Activated CD8-positive, alpha-beta memory T cell treated with anti-CD3 and anti-CD28 coated beads, Interleukin-2, amount 50 U/mL, for 48 hours (primary cell): ENCODE measurements around the gene DPH2.
A peak's percentile ranks its signal among the peaks of the same experiment; 100 is the strongest.

ENCODE experiments used
- DNase-seq: peaks from one replicate; pipeline ENCODE4 v3.0.0-alpha.2; 2020

DPH2 gene, protein sequence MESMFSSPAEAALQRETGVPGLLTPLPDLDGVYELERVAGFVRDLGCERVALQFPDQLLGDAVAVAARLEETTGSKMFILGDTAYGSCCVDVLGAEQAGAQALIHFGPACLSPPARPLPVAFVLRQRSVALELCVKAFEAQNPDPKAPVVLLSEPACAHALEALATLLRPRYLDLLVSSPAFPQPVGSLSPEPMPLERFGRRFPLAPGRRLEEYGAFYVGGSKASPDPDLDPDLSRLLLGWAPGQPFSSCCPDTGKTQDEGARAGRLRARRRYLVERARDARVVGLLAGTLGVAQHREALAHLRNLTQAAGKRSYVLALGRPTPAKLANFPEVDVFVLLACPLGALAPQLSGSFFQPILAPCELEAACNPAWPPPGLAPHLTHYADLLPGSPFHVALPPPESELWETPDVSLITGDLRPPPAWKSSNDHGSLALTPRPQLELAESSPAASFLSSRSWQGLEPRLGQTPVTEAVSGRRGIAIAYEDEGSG

DNA sequence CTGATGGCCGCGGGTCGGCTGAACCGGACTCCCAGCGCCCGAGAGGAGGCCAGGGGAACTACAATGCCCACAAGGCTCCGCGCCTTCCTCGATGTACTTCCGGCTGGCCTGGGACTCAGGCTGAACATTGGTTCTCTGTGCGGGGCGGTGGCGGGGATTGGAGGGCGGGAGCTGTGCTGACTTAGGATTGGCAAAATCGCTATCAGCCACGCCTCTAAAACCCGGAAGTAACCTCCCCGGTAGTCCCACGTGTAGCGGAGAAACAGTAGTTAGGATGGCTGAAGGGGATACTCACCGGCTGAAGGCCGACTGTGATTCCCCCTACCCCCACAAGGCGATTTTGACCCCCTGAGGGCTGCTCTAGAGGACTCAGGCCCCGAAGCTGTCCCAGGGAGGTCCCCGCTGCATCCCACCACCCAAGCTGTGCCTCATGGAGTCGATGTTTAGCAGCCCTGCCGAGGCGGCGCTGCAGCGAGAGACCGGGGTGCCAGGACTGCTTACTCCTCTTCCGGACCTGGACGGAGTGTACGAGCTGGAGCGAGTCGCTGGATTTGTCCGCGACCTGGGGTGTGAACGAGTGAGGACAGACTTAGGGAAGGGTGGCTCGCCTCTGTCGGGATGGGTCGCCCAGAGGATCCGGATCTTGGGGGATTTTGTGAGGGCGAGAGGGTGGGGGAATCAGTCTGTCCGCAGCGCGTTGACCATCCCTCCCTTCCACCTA, at the start of gene DPH2:
DPH2 (plus strand) TSS at position 265 of the 721 bp plus-strand sequence; CDS start at position 431, 166 bp downstream.
- peak; percentile 95 for DNase-seq

DNA sequence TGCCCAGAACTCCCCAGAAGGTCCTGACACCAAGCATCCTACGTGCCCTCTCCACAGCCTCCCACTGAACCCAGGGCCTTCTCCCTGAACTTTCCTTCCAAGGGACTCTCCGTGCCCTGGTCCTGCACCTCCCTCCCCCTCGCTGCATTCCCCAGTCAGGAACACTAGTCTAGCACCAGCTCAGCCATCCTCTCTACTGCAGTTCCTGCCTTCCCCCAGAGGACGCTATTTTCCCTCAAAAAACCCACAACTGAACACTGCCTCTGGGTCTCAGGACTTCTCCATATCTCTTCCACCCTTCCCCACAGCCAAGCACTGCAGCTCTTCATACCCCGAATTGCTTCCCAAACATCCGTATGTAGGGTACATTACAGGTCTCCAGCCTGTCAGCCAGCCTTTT, 48.8 kb upstream of the DPH2 start:
- no peak for DNase-seq

DNA sequence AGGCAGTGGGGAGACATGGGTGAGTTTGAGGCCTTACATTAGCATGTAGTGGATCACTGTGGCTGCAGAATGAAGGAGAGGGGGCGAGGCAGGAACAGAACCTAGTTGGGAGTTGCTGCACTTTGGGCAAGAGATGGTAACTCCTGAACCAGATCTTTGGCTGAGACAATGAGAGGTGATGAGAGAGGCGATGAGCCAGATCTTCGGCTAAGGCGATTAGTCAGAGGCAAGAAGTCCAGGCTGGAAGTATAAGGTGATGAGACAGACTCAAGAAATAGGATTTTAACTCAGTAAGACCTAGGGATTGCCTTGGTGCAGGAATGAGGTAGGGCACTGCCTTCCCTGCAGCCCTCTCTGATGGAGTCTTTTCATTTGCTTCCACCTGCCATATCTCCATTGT, 45.3 kb upstream of the DPH2 start:
- no peak for DNase-seq

DNA sequence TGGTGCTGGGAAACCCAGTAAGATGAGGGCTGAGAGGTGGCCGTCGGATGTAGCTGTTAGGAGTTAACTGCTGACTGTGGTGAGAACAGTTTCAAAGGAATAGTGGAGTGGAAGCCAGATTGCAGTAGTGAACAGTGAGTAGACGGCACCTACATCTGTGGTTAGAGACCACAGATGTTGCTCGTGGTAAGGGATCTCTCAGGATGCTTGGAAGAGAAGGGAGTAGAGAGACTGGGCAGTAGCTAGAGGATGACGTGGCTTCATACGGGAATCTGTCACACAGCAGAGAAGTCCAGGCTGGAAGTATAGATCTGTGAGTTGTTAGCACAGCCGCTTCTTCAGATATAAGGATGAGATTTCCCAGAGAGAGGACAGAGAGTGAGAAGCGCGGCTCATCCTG, 44.0 kb upstream of the DPH2 start:
- no peak for DNase-seq

DNA sequence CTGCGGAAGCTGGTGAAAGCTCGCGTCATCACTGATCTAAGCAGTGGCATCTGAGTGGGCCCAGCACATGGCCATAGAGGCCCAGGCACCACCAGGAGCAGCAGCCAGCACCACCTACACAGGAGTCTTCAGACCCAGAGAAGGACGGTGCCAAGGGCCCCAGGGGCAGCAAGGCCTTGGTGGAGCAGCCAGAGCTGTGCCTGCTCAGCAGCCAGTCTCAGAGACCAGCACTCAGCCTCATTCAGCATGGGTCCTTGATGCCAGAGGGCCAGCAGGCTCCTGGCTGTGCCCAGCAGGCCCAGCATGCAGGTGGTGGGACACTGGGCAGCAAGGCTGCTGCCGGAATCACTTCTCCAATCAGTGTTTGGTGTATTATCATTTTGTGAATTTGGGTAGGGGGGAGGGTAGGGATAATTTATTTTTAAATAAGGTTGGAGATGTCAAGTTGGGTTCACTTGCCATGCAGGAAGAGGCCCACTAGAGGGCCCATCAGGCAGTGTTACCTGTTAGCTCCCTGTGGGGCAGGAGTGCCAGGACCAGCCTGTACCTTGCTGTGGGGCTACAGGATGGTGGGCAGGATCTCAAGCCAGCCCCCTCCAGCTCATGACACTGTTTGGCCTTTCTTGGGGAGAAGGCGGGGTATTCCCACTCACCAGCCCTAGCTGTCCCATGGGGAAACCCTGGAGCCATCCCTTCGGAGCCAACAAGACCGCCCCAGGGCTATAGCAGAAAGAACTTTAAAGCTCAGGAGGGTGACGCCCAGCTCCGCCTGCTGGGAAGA, 39.5 kb upstream of the DPH2 start:
- DNase-seq: no peak

DNA sequence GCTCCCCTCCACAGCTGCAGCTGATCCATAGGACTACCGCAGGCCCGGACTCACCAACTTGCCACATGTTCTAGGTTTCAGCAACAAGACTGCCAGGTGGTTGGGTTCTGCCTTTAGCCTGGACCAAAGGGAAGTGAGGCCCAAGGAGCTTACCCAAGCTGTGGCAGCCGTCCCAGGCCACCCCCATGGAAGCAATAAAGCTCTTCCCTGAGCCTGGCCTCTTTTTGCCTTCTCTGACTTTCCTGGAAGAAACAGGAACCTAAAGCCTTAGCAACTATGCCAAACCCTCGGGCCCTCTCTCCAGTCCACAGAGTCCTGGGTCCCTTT, 38.9 kb upstream of the DPH2 start:
- no peak for DNase-seq

DNA sequence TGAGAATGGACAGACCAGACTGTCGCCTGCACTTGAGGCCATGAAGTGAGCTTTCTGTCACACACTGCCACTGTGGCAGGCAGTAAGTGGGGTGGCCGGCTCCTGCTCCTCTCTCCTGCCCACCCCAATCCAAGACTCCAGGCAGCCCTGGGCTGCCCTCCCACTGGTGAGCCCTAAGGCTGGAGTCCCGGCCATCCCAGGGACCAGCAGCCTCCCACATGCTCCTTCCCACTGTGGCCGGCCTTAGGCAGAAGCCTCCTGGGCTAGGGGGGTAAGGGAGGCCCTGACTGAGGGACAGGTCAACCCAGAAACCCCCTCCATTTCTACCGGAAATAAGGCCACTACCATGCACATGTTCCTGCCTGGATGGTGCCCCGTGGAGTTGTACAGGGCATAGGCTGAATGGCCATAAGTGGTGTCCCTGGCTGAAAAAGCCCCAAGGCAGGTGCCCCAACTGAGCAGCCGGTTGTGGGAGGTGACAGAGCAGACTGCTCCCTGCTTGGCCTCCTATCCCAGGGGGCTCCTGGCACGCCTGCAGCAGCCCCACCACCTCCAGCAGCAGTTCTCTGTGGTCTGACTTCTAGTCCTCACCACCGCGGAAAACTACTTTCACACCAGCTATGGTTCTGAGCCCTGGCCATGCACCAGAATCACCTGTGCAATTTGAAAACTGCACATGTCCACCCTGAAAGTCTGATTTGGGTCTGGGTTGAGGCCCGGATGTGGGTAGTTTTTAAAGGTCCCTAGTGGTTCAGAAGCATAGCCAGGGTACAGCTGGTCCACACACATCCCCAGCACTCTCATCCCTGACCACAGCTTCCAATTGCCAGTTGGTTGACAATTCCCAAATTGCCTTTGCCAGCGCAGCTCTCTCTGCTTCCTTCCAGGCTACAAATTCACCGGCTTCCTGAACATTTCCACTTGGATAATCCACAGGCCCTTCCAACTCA, 37.8 kb upstream of the DPH2 start:
- no peak for DNase-seq

DNA sequence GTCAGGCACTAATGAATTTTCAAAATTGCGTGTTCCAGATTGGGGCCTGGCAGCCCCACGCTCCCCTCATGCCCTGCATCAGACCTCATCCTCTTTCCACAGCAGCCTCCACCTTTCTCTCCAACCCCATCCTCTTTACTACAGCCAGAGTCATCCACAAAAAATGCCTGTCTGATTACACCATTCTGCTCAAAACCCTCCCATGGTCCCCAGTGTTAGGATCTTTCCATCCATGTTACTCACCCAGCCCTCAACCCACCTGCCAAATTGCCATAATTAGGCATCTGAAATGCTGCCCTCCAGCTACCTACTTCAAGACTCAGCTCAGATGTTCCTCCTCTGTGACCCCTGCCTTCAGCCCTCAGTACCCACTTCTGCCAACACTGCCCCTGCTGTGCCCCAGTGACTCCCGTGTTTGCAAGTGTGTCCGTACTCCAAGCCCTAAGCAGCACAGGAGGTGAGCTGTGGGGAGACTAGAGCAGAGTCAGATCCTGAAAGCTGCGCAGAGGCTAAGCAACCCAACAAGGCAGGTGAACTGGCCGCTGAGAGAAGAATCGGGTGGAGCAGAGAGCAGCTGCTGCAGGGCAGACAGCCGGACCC, 36.9 kb upstream of the DPH2 start:
- DNase-seq: no peak

DNA sequence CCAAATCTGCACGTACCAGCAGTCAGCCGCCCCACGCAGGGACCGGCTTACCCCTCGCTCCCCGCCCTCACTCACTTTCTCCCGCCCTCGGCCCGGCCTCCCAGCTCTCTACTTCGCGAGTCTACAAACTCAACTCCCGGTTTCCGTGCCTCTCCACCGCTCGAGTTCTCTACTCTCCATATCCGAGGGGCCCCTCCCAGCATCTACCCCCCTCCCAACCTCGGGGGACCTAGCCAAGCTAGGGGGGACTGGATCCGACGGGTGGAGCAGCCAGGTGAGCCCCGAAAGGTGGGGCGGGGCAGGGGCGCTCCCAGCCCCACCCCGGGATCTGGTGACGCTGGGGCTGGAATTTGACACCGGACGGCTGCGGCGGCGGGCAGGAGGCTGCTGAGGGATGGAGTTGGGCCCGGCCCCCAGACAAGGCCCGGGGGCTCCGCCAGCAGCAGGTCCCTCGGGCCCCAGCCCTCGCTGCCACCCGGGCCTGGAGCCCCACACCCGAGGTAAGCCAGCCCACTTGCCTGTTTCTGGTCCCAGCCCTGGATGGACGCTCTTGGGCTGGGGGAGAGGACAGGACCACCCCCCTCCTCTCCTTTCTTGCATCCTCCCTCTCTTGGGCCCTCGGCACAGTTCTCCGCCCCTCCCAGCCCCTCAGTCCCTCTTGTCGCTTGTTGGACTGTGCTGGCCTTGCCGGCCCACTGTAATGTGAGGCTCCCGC, 36.3 kb upstream of the DPH2 start, which contains the start of gene ARTN:
ARTN (plus strand) TSS at position 416 of the 715 bp plus-strand sequence. CDS start 1,856 bp downstream, outside the sequence.
- DNase-seq: no peak

DNA sequence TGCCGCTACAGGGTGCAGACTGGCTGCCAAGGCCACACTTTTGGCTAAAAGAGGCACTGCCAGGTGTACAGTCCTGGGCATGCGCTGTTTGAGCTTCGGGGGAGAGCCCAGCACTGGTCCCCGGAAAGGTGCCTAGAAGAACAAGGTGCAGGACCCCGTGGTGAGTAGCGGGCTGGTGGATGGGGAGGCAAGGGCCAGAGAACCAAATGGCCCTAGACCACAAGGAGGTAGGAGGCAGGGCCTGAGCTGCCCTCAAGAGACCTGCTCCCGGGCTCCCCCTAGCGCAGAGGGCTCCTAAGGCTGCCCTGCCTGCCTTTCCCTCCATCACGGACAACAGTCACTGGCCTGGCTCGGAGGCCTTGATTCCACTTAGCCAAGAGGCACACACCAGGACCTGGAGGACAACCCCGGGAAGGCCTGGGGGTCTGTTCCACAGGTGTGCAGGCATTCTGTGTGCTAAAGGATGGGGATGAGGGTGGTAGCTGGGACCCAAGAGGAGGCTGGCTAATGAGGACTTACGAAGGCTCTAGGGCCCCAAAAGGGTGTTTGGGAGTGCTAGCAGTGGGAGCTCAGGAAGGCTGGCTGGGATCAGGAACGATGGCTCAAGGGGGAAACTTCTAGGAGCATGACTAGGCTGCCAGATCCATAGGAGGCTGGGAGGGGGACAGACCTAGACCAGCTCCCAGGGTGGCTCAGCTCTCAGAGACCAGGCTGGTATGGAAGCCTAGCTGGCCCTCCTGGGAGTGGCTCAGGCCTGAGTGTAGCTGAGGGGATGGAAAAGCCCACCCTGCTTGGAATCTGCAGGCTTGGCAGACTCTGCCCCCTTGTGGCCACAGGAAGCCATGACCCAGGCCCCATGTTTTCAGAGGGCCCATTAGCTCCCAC, 35.5 kb upstream of the DPH2 start:
- peak; percentile 83 for DNase-seq

DNA sequence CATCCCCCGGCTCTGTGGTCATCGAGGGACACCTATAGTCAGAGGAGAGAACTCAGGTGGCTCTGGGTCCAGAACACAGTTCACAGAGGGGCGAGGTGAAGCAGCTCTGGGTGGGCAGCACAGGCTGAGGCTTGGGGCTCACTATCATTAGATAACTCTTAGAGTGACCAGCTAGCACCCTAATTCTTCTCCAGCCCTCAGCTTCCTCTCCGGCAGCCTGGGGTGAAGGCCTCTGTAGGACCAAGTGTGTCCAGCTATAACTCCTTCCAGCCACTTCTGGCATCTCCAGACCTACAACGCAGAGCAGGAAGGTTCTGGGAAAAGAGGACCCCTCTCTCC, 34.9 kb upstream of the DPH2 start:
- no peak for DNase-seq

DNA sequence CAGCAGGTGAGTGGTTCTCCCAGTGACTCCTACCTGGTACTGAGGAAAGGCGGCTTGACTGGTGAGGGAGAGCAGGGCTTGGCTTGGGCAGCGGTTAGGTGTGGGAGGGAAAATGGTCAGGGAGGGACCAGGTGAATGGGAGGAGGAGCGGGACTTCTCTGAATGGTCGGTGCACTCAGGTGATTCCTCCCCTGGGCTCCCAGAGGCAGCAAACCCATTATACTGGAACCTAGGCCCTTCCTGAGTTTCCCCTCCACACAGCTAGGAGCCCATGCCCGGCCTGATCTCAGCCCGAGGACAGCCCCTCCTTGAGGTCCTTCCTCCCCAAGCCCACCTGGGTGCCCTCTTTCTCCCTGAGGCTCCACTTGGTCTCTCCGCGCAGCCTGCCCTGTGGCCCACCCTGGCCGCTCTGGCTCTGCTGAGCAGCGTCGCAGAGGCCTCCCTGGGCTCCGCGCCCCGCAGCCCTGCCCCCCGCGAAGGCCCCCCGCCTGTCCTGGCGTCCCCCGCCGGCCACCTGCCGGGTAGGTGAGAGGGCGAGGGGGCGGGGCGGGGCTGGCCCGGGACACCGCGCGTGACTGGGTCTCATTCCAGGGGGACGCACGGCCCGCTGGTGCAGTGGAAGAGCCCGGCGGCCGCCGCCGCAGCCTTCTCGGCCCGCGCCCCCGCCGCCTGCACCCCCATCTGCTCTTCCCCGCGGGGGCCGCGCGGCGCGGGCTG, 33.9 kb upstream of the DPH2 start:
- DNase-seq: no peak

DNA sequence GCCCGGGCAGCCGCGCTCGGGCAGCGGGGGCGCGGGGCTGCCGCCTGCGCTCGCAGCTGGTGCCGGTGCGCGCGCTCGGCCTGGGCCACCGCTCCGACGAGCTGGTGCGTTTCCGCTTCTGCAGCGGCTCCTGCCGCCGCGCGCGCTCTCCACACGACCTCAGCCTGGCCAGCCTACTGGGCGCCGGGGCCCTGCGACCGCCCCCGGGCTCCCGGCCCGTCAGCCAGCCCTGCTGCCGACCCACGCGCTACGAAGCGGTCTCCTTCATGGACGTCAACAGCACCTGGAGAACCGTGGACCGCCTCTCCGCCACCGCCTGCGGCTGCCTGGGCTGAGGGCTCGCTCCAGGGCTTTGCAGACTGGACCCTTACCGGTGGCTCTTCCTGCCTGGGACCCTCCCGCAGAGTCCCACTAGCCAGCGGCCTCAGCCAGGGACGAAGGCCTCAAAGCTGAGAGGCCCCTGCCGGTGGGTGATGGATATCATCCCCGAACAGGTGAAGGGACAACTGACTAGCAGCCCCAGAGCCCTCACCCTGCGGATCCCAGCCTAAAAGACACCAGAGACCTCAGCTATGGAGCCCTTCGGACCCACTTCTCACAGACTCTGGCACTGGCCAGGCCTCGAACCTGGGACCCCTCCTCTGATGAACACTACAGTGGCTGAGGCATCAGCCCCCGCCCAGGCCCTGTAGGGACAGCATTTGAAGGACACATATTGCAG, 33.2 kb upstream of the DPH2 start:
- no peak for DNase-seq

DNA sequence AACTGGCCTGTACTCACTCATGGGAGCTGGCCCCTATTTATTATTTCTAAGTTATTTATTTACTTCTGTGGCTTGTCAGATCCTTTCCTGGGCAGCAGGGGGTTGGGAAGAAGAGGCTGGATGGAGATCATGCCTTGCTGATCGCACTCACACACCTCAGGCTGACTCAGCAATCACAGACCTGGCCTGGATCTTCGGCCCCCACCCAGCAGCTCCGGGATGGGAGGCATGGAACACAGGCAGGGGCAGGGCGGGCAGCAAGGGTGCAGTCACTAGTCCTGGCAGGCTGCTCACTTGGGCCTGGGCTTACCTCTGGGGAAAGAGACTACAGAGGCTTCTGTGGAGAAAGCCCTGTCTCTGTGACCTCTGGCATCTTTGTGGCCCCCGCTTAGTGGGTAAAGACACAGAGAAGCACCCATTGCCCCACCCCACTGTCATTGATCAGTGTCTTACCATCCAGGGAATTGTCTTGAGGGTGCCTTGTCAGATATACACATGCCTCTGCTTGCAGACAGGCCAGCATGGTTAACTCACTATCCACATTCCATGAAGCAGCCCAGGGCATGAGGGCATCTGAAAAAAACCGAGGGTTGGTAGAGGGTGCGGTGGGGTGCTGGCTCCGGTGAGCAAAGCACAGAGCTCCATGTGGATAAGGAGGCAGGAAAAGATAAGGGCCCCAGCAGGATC, 32.5 kb upstream of the DPH2 start:
- DNase-seq: no peak

DNA sequence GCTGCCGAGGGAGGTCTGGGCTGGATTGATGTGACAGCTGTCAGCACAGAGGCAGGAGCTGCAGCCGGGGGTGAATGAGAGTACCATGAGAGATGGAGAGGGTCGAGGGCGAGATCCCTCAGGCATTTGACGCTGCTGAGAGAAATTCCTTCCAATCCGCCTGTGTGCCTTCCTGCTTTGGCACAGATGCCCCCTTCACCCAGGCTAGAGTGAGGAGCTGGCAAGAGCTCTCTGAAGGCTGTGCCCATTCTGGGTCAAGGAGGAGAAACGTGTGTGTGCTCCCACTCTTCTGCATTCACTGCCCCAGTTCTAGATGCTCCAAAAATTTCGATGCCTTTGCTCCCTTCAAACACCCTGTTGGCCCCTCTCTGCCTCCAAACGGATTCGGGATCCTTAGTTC, 31.4 kb upstream of the DPH2 start:
- DNase-seq: no peak

DNA sequence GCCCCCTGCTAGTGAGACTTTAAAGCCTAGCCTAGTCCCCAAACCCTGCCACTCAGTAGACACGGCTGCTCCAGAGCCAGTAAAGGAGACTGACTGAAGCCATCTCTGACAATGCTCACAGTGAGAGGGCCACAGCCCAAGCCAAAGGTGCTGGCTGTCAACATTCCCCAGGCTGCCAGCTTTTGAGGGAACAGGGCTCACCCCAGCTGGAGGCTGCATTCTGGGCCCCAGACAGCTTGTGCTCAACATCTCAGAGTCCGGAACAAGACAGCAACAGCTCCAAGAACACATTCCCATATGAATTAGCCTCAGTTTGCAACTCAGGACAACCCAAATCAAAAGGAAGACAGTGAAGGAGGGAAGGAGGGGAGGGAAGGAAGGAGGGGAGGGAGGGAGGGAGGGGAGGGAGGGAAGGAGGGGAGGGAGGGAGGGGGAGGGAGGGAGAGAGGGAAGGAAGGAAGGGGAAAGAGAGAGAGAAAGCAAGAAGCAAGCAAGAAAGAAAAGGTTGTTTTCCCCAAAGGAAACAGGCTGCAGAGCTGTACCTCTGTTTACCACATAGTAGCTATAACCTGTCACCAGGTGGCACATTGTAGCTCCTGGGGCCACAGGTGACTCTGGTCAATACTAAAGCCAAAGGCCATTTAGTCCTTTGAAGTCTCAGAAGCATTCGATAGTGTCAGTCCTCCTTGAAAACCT, 30.8 kb upstream of the DPH2 start:
- no peak for DNase-seq

DNA sequence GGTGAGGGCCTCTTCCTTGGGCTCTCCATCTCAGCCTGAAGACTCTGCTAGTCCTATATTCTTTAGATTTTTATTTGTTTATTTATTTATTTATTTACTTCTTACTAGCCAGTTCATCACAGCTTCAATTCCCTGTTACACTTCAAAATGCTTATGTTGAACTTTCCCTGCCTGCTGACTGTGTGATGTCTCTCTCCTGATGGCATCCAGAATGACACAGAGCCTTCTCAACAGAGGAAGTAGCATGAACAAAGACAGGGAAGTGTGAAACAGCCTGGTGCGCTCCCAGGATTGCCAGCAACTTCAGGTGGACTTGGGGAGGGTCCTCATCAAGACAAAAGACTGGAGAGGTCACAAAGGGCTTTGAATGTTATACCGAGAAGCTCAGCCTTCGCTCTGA, 27.4 kb upstream of the DPH2 start:
- no peak for DNase-seq

DNA sequence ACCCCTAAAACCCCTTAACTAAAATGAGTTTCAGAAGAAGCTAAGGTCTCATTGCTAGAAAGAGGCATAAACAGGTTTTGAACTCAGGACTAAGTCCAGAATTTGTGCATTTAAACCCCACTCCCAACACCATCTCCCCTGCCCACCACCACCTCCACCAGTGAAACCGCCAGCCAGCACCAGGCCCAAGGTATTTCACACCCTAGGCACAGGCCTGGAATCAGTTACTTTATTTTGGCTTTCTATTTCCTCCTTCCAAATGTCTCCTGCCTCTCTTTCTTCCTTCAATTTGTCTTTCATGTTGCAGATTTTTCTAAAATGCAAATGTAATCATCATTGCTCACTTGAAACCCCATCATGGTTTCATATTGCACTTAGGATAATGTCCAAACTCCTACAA, 24.9 kb upstream of the DPH2 start:
- DNase-seq: no peak
